ENCODE results near the gene ASGR1.
"Not testable (repeated sequence)": the region's sequence is repeated elsewhere in the genome, so short reads cannot be mapped to it uniquely, and the experiment has no call there.

Gene ASGR1

DNA sequence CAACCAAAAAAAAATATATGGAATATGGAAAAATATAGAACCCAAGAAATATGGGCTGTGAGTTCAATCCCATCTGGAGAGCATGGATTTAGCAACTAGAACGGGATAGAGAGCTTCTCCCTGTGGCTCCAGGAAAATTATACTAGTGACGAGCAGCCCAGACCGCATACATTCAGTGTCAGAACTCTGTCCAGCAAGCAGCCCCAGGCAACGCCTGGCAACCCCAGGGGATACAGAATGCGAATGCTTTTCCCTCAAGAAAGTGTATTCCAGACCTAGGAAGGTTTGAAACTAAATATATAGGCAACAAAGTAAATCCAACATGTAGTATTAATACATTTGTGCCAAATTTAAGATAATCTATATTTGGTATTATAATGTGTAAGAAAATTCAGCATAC, 51.0 kb downstream of the ASGR1 start:
- Histone ChIP-seq H2BK15ac (ENCODE audit: low read depth, poor library complexity, severe bottlenecking) (no peak overlapping the region), H3K9me3 (ENCODE audit: control insufficient read depth, low read length) (no peaks in the 10 kb centered on the region), H3K23ac (ENCODE audit: low read length in 2 of 2) (no peak overlapping the region), H3K4me1 (ENCODE audit: control insufficient read depth, insufficient read depth, low read depth, low read length) (peaks cover 3% of the 10 kb centered on the region), H4K91ac (ENCODE audit: low read length) (no peak overlapping the region), H3K14ac (ENCODE audit: low read length in 2 of 2) (no peak overlapping the region), H2AK5ac (ENCODE audit: low read length, severe bottlenecking) (no peak overlapping the region), H3K18ac (ENCODE audit: low read depth in 1 of 2, low read length in 2 of 2) (no peak overlapping the region), H3K36me3 (ENCODE audit: control insufficient read depth in 1 of 2, insufficient read depth in 2 of 2, low read depth in 1 of 2, low read length in 2 of 2) (no peaks in the 10 kb centered on the region), H3K4me3 (ENCODE audit: insufficient read depth in 1 of 2, low read depth in 1 of 2, low read length in 2 of 2) (no peak overlapping the region), H2BK120ac (ENCODE audit: low read depth, low read length) (no peak overlapping the region), H3K27me3 (ENCODE audit: control insufficient read depth in 1 of 2, insufficient read depth in 1 of 2, low read length in 2 of 2) (peaks cover 33 to 61% of the 10 kb centered on the region in 2 experiments), H3K79me1 (replicated peaks; ENCODE audit: low read length, poor library complexity, severe bottlenecking) (no peaks in the 10 kb centered on the region), H2AFZ (ENCODE audit: low read depth, low read length) (no peak overlapping the region), H4K8ac (ENCODE audit: low read length) (no peak overlapping the region), H2BK5ac (ENCODE audit: low read depth, low read length, poor library complexity, severe bottlenecking) (no peak overlapping the region), H2BK12ac (ENCODE audit: low read length in 2 of 2) (no peak overlapping the region), H3K4ac (ENCODE audit: low read depth in 1 of 2, low read length in 2 of 2) (no peak overlapping the region), H3K4me2 (ENCODE audit: low read length, poor library complexity, severe bottlenecking) (no peak overlapping the region), H3K27ac (ENCODE audit: low read length, poor library complexity, severe bottlenecking) (no peak overlapping the region), H3K9ac (ENCODE audit: low read length) (no peak overlapping the region)
- WGBS: 69% methylated on average over 4 of the region's 5 CpGs
- no peak for DNase-seq

DNA sequence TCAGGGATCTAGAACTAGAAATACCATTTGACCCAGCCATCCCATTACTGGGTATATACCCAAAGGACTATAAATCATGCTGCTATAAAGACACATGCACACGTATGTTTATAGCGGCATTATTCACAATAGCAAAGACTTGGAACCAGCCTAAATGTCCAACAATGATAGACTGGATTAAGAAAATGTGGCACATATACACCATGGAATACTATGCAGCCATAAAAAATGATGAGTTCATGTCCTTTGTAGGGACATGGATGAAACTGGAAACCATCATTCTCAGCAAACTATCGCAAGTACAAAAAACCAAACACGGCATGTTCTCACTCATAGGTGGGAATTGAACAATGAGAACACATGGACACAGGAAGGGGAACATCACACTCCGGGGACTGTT, 51.7 kb downstream of the ASGR1 start:
- H3K27me3 ChIP-seq (ENCODE audit: control insufficient read depth in 1 of 2, insufficient read depth in 1 of 2, low read length in 2 of 2): peaks cover 29 to 59% of the 10 kb centered on the region in 2 experiments

DNA sequence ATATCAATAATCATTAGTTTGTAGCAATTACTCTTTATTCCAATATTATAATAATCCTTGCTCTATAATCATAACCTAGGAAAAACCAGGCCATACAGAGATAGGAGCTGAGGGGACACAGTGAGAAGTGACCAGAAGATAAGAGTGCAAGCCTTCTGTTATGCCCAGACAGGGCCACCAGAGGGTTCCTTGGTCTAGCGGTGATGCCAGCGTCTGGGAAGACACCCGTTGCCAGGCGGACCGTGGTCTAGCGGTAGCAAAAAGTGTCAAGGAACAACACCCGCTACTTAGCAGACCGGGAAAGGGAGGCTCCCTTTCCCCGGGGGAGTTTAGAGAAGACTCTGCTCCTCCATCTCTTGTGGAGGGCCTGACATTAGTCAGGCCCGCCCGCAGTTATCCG, 52.8 kb downstream of the ASGR1 start:
- H2AK5ac ChIP-seq (ENCODE audit: low read length, severe bottlenecking); H3K79me1 ChIP-seq (replicated peaks; ENCODE audit: low read length, poor library complexity, severe bottlenecking); H2AFZ ChIP-seq (ENCODE audit: low read depth, low read length); DNase-seq; H3K36me3 ChIP-seq (ENCODE audit: control insufficient read depth in 1 of 2, insufficient read depth in 2 of 2, low read depth in 1 of 2, low read length in 2 of 2); H3K4ac ChIP-seq (ENCODE audit: low read depth in 1 of 2, low read length in 2 of 2); H3K27ac ChIP-seq (ENCODE audit: low read length, poor library complexity, severe bottlenecking); H3K18ac ChIP-seq (ENCODE audit: low read depth in 1 of 2, low read length in 2 of 2); H3K4me3 ChIP-seq (ENCODE audit: insufficient read depth in 1 of 2, low read depth in 1 of 2, low read length in 2 of 2); H2BK5ac ChIP-seq (ENCODE audit: low read depth, low read length, poor library complexity, severe bottlenecking); H3K9me3 ChIP-seq (ENCODE audit: control insufficient read depth, low read length); H4K8ac ChIP-seq (ENCODE audit: low read length); H3K4me1 ChIP-seq (ENCODE audit: control insufficient read depth, insufficient read depth, low read depth, low read length); H2BK15ac ChIP-seq (ENCODE audit: low read depth, poor library complexity, severe bottlenecking); H4K91ac ChIP-seq (ENCODE audit: low read length); H3K23ac ChIP-seq (ENCODE audit: low read length in 2 of 2); H3K14ac ChIP-seq (ENCODE audit: low read length in 2 of 2); H3K4me2 ChIP-seq (ENCODE audit: low read length, poor library complexity, severe bottlenecking); H2BK12ac ChIP-seq (ENCODE audit: low read length in 2 of 2); H2BK120ac ChIP-seq (ENCODE audit: low read depth, low read length); H3K9ac ChIP-seq (ENCODE audit: low read length): not testable (repeated sequence)
- 91% methylated on average over 12 of the region's 12 CpGs for WGBS
- peaks cover 26 to 66% of the 10 kb centered on the region in 2 experiments for H3K27me3 ChIP-seq (ENCODE audit: control insufficient read depth in 1 of 2, insufficient read depth in 1 of 2, low read length in 2 of 2)

More for the DNA sequence above, 51.7 kb downstream of the ASGR1 start:
- H3K14ac ChIP-seq (ENCODE audit: low read length in 2 of 2); H3K79me1 ChIP-seq (replicated peaks; ENCODE audit: low read length, poor library complexity, severe bottlenecking); H3K27ac ChIP-seq (ENCODE audit: low read length, poor library complexity, severe bottlenecking); H3K9ac ChIP-seq (ENCODE audit: low read length); H3K23ac ChIP-seq (ENCODE audit: low read length in 2 of 2); H2BK120ac ChIP-seq (ENCODE audit: low read depth, low read length); H3K4me2 ChIP-seq (ENCODE audit: low read length, poor library complexity, severe bottlenecking); H2AFZ ChIP-seq (ENCODE audit: low read depth, low read length); H2BK5ac ChIP-seq (ENCODE audit: low read depth, low read length, poor library complexity, severe bottlenecking); H4K8ac ChIP-seq (ENCODE audit: low read length); H3K36me3 ChIP-seq (ENCODE audit: control insufficient read depth in 1 of 2, insufficient read depth in 2 of 2, low read depth in 1 of 2, low read length in 2 of 2); H3K4me1 ChIP-seq (ENCODE audit: control insufficient read depth, insufficient read depth, low read depth, low read length); H2AK5ac ChIP-seq (ENCODE audit: low read length, severe bottlenecking); H3K18ac ChIP-seq (ENCODE audit: low read depth in 1 of 2, low read length in 2 of 2); H4K91ac ChIP-seq (ENCODE audit: low read length); DNase-seq; H3K4me3 ChIP-seq (ENCODE audit: insufficient read depth in 1 of 2, low read depth in 1 of 2, low read length in 2 of 2); H3K4ac ChIP-seq (ENCODE audit: low read depth in 1 of 2, low read length in 2 of 2); H2BK12ac ChIP-seq (ENCODE audit: low read length in 2 of 2); H3K9me3 ChIP-seq (ENCODE audit: control insufficient read depth, low read length); H2BK15ac ChIP-seq (ENCODE audit: low read depth, poor library complexity, severe bottlenecking): not testable (repeated sequence)
- no CpG with 5 or more reads among the region's 5 CpGs for WGBS

DNA sequence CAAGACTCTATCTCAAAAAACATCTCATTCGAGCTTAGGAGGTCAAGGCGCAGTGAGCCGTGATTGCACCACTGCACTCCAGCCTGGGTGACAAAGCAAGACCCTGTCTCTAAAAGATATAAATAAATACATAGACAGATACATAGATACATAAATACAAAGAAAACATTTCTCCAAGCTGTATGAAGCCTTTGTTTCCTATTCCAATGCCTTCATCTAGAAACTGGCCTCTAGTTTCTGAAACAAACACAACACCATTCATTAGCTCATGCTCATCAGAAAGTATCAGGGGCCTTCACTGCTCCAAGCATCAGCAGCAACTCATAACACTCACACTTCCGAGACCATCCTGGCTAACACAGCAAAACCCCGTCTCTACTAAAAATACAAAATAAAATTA, 54.2 kb downstream of the ASGR1 start:
- Histone ChIP-seq H3K4me2 (ENCODE audit: low read length, poor library complexity, severe bottlenecking) (no peak overlapping the region), H2AFZ (ENCODE audit: low read depth, low read length) (no peak overlapping the region), H3K79me1 (replicated peaks; ENCODE audit: low read length, poor library complexity, severe bottlenecking) (no peaks in the 10 kb centered on the region), H3K23ac (ENCODE audit: low read length in 2 of 2) (no peak overlapping the region), H2BK120ac (ENCODE audit: low read depth, low read length) (no peak overlapping the region), H3K4me3 (ENCODE audit: insufficient read depth in 1 of 2, low read depth in 1 of 2, low read length in 2 of 2) (no peak overlapping the region), H3K36me3 (ENCODE audit: control insufficient read depth in 1 of 2, insufficient read depth in 2 of 2, low read depth in 1 of 2, low read length in 2 of 2) (no peaks in the 10 kb centered on the region), H3K9ac (ENCODE audit: low read length) (no peak overlapping the region), H3K4ac (ENCODE audit: low read depth in 1 of 2, low read length in 2 of 2) (no peak overlapping the region), H3K18ac (ENCODE audit: low read depth in 1 of 2, low read length in 2 of 2) (no peak overlapping the region), H4K91ac (ENCODE audit: low read length) (no peak overlapping the region), H3K27me3 (ENCODE audit: control insufficient read depth in 1 of 2, insufficient read depth in 1 of 2, low read length in 2 of 2) (peaks cover 23 to 66% of the 10 kb centered on the region in 2 experiments), H2BK15ac (ENCODE audit: low read depth, poor library complexity, severe bottlenecking) (no peak overlapping the region), H3K4me1 (ENCODE audit: control insufficient read depth, insufficient read depth, low read depth, low read length) (no peaks in the 10 kb centered on the region), H3K9me3 (ENCODE audit: control insufficient read depth, low read length) (no peaks in the 10 kb centered on the region), H3K14ac (ENCODE audit: low read length in 2 of 2) (no peak overlapping the region), H2BK12ac (ENCODE audit: low read length in 2 of 2) (no peak overlapping the region), H2BK5ac (ENCODE audit: low read depth, low read length, poor library complexity, severe bottlenecking) (no peak overlapping the region), H2AK5ac (ENCODE audit: low read length, severe bottlenecking) (no peak overlapping the region), H4K8ac (ENCODE audit: low read length) (no peak overlapping the region), H3K27ac (ENCODE audit: low read length, poor library complexity, severe bottlenecking) (no peak overlapping the region)
- no peak for DNase-seq
- 84% methylated on average over 3 of the region's 5 CpGs for WGBS

All from mesenchymal stem cell (in vitro differentiated cells and primary cell).